NCI-H2196 treated with DMSO at 0.1 percent for 48 hours (cell line): ENCODE measurements around the gene CLSTN3.
"Not testable (repeated sequence)": the region's sequence is repeated elsewhere in the genome, so short reads cannot be mapped to it uniquely, and the experiment has no call there.

Experiments
- DNase-seq: peaks from one replicate; lab custom pipeline; 2025; ENCODE audit not compliant: unreplicated experiment; lab: John Stamatoyannopoulos, UW

CLSTN3 gene

GRCh38 chr12:7103837-7104584, 26.2 kb upstream of the CLSTN3 start:
- no peak for DNase-seq

- no peak for DNase-seq
Observed at GRCh38 chr12:7106082-7106481, 24.1 kb upstream of the CLSTN3 start.

- DNase-seq, result not testable (repeated sequence)
Observed at GRCh38 chr12:7107181-7107580, 23.0 kb upstream of the CLSTN3 start.

GRCh38 chr12:7107636-7108002, 22.6 kb upstream of the CLSTN3 start:
- DNase-seq, result no peak

GRCh38 chr12:7108003-7108795, 22.0 kb upstream of the CLSTN3 start:
- no peak for DNase-seq

- peak; percentile 28 for DNase-seq
Observed at GRCh38 chr12:7108796-7109571, 21.2 kb upstream of the CLSTN3 start, which contains the start of gene C1RL. Gene C1RL, minus strand, starts transcription at chr12:7109214. Its CDS starts 34 bp downstream, at chr12:7109180.

GRCh38 chr12:7109572-7109920, 20.6 kb upstream of the CLSTN3 start:
- no peak for DNase-seq

- no peak for DNase-seq
Observed at GRCh38 chr12:7110661-7111060, 19.5 kb upstream of the CLSTN3 start.

GRCh38 chr12:7112041-7112440, 18.1 kb upstream of the CLSTN3 start:
- DNase-seq, result no peak

- DNase-seq, result no peak
Observed at GRCh38 chr12:7113389-7113871, 16.7 kb upstream of the CLSTN3 start.

GRCh38 chr12:7114008-7114407, 16.2 kb upstream of the CLSTN3 start:
- DNase-seq, result no peak

- no peak for DNase-seq
Observed at GRCh38 chr12:7114851-7115250, 15.3 kb upstream of the CLSTN3 start.

- DNase-seq, result no peak
Observed at GRCh38 chr12:7116196-7116595, 14.0 kb upstream of the CLSTN3 start.

GRCh38 chr12:7116916-7117315, 13.3 kb upstream of the CLSTN3 start:
- DNase-seq, result no peak

- no peak for DNase-seq
Observed at GRCh38 chr12:7117670-7118069, 12.5 kb upstream of the CLSTN3 start.

GRCh38 chr12:7118881-7119280, 11.3 kb upstream of the CLSTN3 start:
- DNase-seq, result no peak

GRCh38 chr12:7120166-7120565, 10.0 kb upstream of the CLSTN3 start:
- no peak for DNase-seq

- no peak for DNase-seq
Observed at GRCh38 chr12:7121324-7121723, 8.8 kb upstream of the CLSTN3 start.

GRCh38 chr12:7122811-7123769, 7.1 kb upstream of the CLSTN3 start:
- DNase-seq, result no peak

- DNase-seq, result no peak
Observed at GRCh38 chr12:7123806-7124522, 6.2 kb upstream of the CLSTN3 start.
